ENCODE results near the gene TIAM2.
"Not testable (repeated sequence)": the region's sequence is repeated elsewhere in the genome, so short reads cannot be mapped to it uniquely, and the experiment has no call there.

TIAM2 gene

DNA sequence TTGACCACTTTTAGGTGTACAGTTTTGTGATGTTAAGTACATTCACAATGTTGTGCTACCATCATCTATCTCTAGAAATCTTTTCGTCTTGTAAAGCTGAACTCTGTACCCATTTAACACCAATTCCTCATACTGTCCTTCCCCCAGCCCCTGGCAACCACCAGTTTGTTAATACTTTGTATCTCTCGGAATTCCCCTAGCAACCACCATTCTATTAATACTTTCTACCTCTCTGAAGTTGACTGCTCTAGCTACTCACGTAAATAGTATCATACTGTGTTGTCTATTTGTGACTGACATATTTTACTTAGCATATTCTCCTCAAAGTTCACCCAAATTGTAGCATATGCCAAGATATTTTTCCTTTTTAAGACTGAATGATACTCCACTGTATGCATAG is 186.4 kb downstream of the TIAM2 start:
- DNase-seq (ENCODE audit: low spot score): peak; percentile 57
- TF ChIP-seq, protein P1, sequence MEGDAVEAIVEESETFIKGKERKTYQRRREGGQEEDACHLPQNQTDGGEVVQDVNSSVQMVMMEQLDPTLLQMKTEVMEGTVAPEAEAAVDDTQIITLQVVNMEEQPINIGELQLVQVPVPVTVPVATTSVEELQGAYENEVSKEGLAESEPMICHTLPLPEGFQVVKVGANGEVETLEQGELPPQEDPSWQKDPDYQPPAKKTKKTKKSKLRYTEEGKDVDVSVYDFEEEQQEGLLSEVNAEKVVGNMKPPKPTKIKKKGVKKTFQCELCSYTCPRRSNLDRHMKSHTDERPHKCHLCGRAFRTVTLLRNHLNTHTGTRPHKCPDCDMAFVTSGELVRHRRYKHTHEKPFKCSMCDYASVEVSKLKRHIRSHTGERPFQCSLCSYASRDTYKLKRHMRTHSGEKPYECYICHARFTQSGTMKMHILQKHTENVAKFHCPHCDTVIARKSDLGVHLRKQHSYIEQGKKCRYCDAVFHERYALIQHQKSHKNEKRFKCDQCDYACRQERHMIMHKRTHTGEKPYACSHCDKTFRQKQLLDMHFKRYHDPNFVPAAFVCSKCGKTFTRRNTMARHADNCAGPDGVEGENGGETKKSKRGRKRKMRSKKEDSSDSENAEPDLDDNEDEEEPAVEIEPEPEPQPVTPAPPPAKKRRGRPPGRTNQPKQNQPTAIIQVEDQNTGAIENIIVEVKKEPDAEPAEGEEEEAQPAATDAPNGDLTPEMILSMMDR (IDR thresholded peaks at IDR 0.05; ENCODE audit: extremely low read depth, insufficient read depth, missing control alignments): no peak
- in situ Hi-C loops (cut with MboI; ENCODE audit: low pct_unique_long_range_greater_than_20kb, low sequenced_read_pairs, unreplicated experiment): no loop called here

DNA sequence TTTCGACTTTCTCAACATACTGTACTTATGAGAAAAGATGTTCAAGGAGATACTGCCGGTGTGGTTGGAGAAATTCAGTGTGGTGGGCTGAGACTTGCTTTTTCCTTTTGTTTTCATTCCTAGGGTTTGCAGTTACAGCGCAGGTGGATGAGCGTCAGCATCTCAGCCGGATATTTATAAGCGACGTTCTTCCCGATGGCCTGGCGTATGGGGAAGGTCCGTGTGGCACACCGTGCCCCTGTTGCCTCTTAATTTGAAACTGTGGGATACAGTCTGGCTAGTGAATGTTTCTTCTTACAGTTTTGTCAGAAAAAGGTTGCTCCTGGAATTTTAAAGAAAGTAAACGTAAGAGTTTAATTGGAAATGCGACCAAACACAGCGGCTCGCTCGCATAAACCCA is 187.0 kb downstream of the TIAM2 start:
- TF ChIP-seq, protein P1 (IDR thresholded peaks at IDR 0.05; ENCODE audit: extremely low read depth, insufficient read depth, missing control alignments): no peak
- DNase-seq (ENCODE audit: low spot score): no peak
- in situ Hi-C loops (cut with MboI; ENCODE audit: low pct_unique_long_range_greater_than_20kb, low sequenced_read_pairs, unreplicated experiment): no loop called here

DNA sequence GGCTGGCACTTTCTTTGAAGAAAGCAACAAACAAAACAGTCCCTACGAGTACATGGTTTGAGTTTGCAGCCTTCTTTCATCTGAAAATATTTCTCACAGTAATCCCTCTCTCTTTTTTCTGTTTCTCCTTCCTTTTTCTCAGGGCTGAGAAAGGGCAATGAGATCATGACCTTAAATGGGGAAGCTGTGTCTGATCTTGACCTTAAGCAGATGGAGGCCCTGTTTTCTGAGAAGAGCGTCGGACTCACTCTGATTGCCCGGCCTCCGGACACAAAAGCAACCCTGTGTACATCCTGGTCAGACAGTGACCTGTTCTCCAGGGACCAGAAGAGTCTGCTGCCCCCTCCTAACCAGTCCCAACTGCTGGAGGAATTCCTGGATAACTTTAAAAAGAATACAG is 188.0 kb downstream of the TIAM2 start:
- in situ Hi-C loops (cut with MboI; ENCODE audit: low pct_unique_long_range_greater_than_20kb, low sequenced_read_pairs, unreplicated experiment): no loop called here
- TF ChIP-seq, protein P1 (IDR thresholded peaks at IDR 0.05; ENCODE audit: extremely low read depth, insufficient read depth, missing control alignments): no peak
- no peak for DNase-seq (ENCODE audit: low spot score)

DNA sequence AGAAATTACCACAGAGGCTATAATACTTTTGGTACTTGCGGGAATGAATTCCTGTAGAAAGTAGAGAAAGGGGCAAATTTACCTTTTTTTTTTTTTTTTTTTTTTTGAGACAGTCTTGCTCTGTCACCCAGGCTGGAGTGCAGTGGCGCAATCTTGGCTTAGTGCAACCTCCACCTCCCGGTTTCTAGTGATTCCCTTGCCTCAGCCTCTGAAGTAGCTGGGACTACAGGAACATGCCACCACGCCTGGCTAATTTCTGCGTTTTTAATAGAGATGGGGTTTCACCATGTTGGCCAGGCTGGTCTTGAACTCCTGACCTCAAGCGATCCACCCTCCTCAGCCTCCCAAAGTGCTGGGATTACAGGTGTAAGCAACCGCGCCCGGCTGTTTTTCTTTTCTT is 189.9 kb downstream of the TIAM2 start:
- DNase-seq (ENCODE audit: low spot score); in situ Hi-C loops (cut with MboI; ENCODE audit: low pct_unique_long_range_greater_than_20kb, low sequenced_read_pairs, unreplicated experiment): not testable (repeated sequence)

DNA sequence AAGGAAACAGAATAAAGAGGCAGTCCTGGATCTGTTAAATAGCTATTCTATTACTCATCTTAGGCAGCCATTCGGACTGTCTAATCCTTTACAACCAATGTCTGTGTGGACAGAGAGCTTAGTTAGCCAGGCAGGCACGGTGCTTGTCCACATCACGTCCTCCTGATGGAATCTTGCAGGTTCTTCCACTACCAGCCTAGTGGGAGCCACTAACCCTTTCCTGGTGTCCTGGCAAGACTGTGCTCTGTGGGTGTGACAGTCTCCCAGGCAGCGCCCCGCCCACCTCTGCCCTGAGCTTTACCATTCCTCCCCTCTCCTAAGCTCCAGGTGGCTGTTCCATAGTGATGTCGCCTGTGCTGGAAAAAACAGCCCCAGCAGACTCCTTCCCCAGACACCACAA is 190.4 kb downstream of the TIAM2 start:
- no peak for DNase-seq (ENCODE audit: low spot score)
- TF ChIP-seq, protein P1 (IDR thresholded peaks at IDR 0.05; ENCODE audit: extremely low read depth, insufficient read depth, missing control alignments): no peak
- in situ Hi-C loops (cut with MboI; ENCODE audit: low pct_unique_long_range_greater_than_20kb, low sequenced_read_pairs, unreplicated experiment): no loop called here

DNA sequence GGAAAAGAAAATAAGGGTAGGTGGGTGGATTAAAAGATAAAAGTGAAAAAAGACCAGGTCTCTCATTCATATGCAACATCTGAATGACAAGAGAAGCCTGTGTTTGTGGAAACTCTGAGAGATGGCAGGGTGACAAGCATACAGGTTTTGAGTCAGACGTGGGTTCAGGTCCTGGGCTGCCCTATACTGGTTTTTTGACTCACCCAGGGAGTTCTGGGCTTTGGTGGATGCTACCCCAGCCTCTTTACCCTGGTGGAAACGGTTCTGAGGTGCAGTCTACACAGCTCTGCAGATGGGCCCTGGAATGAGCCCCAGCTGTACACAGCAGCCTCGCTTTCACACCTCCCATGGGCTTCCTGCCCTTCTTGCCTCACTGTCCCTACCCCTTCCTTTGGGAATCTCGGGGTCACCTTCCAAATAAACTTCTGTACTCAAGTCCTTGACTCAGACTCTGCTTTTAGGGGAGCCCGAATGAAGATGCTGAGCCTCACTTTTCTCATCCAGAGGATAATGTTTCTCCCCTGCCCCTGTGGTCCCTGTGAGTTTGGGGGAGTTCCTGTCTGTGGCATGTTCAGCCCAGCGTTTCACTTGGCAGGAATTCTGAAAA is 191.0 kb downstream of the TIAM2 start:
- DNase-seq (ENCODE audit: low spot score): no peak
- in situ Hi-C loops (cut with MboI; ENCODE audit: low pct_unique_long_range_greater_than_20kb, low sequenced_read_pairs, unreplicated experiment): no loop called here

DNA sequence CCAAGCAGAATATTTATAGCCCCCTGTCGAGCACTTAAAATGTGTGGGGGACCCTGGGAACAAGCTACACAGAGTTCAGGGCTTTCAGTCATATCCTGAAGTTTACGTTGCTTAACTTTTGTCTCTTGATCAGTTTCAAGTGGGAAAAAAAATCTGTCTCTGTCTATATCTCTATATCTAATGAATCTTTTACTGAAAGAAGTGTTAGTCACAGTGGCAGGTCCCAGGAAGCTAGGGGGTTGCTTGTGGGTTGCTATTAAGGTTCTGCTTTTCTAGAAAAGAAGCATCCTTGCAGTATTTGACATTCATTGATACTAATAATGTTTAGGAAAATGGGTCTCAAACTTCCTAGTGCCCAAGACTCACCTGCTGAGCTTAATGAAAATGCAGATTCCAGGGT is 192.0 kb downstream of the TIAM2 start:
- no peak for DNase-seq (ENCODE audit: low spot score)
- in situ Hi-C loops (cut with MboI; ENCODE audit: low pct_unique_long_range_greater_than_20kb, low sequenced_read_pairs, unreplicated experiment): no loop called here

More for the DNA sequence above, 191.0 kb downstream of the TIAM2 start:
- TF ChIP-seq, protein P1 (IDR thresholded peaks at IDR 0.05; ENCODE audit: extremely low read depth, insufficient read depth, missing control alignments): no peak

More for the DNA sequence above, 192.0 kb downstream of the TIAM2 start:
- TF ChIP-seq, protein P1 (IDR thresholded peaks at IDR 0.05; ENCODE audit: extremely low read depth, insufficient read depth, missing control alignments): no peak
